Stomach smooth muscle (tissue), 2 donors: ENCODE data around the gene LCT.
"Not testable (repeated sequence)": the region's sequence is repeated elsewhere in the genome, so short reads cannot be mapped to it uniquely, and the experiment has no call there.

ENCODE experiments used
- H3K27ac ChIP-seq: one replicate; pipeline ENCODE4 v1.7.0; 2013; ENCODE audit warnings: mild to moderate bottlenecking, low read length, inconsistent platforms
- H3K27me3 ChIP-seq, 2 donors: one replicate each; pipeline ENCODE4 v1.7.0; 2013; ENCODE audit warnings: low read length in 2 of 2; ENCODE audit not compliant: insufficient read depth in 2 of 2, control insufficient read depth in 1 of 2
- H3K36me3 ChIP-seq, 2 donors: one replicate each; pipeline ENCODE4 v1.7.0; 2013; ENCODE audit warnings: low read length in 2 of 2; ENCODE audit not compliant: control insufficient read depth in 2 of 2, insufficient read depth in 2 of 2
- H3K4me1 ChIP-seq: one replicate; pipeline ENCODE4 v1.7.0; 2013; ENCODE audit warnings: low read length; ENCODE audit not compliant: control insufficient read depth, insufficient read depth
- H3K4me3 ChIP-seq, 2 donors: one replicate each; pipeline ENCODE4 v1.7.0; 2013; ENCODE audit warnings: low read length in 2 of 2
- H3K9ac ChIP-seq, 2 donors: one replicate each; pipeline ENCODE4 v1.7.0; 2013; ENCODE audit warnings: low read length in 2 of 2, mild to moderate bottlenecking in 1 of 2
- H3K9me3 ChIP-seq, 2 donors: one replicate each; pipeline ENCODE4 v1.7.0; 2013; ENCODE audit warnings: low read length in 2 of 2; ENCODE audit not compliant: control insufficient read depth in 2 of 2
- donor health status: healthy.
- donor health status: Pancreatic carcinoma.

The LCT gene

GRCh38 chr2:135836596-135837270 lies at the start of gene LCT:
LCT (minus strand) TSS chr2:135837184; CDS start chr2:135837169, 15 bp downstream.
- H3K4me1 ChIP-seq: no peaks in the 10 kb centered on the region

GRCh38 chr2:135885709-135886108 lies 48.7 kb upstream of the LCT start:
- H3K9ac ChIP-seq: no peak overlapping the region
- H3K4me3 ChIP-seq: no peak overlapping the region
- no peaks in the 10 kb centered on the region for H3K27me3 ChIP-seq
- no peaks in the 10 kb centered on the region for H3K9me3 ChIP-seq
- H3K27ac ChIP-seq: no peak overlapping the region
- no peaks in the 10 kb centered on the region for H3K4me1 ChIP-seq
- no peaks in the 10 kb centered on the region for H3K36me3 ChIP-seq

More at GRCh38 chr2:135836596-135837270, at the start of gene LCT:
- H3K27ac ChIP-seq: no peak within 1 kb of the TSS
- H3K4me3 ChIP-seq: no peak within 1 kb of the TSS
- no peaks in the 10 kb centered on the region for H3K36me3 ChIP-seq
- no peaks in the 10 kb centered on the region for H3K27me3 ChIP-seq
- no peak within 1 kb of the TSS for H3K9ac ChIP-seq
- H3K9me3 ChIP-seq: no peaks in the 10 kb centered on the region

GRCh38 chr2:135882415-135882814 lies 45.4 kb upstream of the LCT start:
- Histone ChIP-seq H3K27me3 (no peaks in the 10 kb centered on the region), H3K36me3 (no peaks in the 10 kb centered on the region), H3K4me1 (no peaks in the 10 kb centered on the region), H3K9me3 (no peaks in the 10 kb centered on the region), H3K9ac (no peak overlapping the region), H3K27ac (no peak overlapping the region), H3K4me3 (no peak overlapping the region)

- not testable (repeated sequence) for H3K27ac ChIP-seq, H3K9me3 ChIP-seq, H3K4me1 ChIP-seq, H3K36me3 ChIP-seq, H3K27me3 ChIP-seq
- Histone ChIP-seq H3K9ac (peak overlapping the region in 1 of 2 donors; percentile 21), H3K4me3 (peak overlapping the region; percentile 74 to 81)
Observed at GRCh38 chr2:135876770-135877169, 39.8 kb upstream of the LCT start.

GRCh38 chr2:135876066-135876711 lies 39.2 kb upstream of the LCT start, which contains the start of gene MCM6:
MCM6 (minus strand) TSS chr2:135876443; CDS start chr2:135876365, 78 bp downstream.
- Histone ChIP-seq H3K27me3 (no peaks in the 10 kb centered on the region), H3K9me3 (no peaks in the 10 kb centered on the region), H3K9ac (peak within 1 kb of the TSS; percentile 66 to 75), H3K27ac (peak within 1 kb of the TSS; percentile 74), H3K4me3 (peak within 1 kb of the TSS; percentile 74 to 81), H3K36me3 (peaks cover under 1 to 2% of the 10 kb centered on the region in 2 donors), H3K4me1 (peaks cover 6% of the 10 kb centered on the region)

- Histone ChIP-seq H3K9ac (peak overlapping the region; percentile 66 to 75), H3K36me3 (peaks cover 2 to 5% of the 10 kb centered on the region in 2 donors), H3K4me3 (peak overlapping the region; percentile 74 to 81), H3K27ac (peak overlapping the region; percentile 74), H3K4me1 (peaks cover 6% of the 10 kb centered on the region), H3K27me3 (no peaks in the 10 kb centered on the region), H3K9me3 (no peaks in the 10 kb centered on the region)
Observed at GRCh38 chr2:135875491-135876065, 38.6 kb upstream of the LCT start.

- H3K4me3 ChIP-seq: peak overlapping the region in 1 of 2 donors; percentile 81
- H3K27me3 ChIP-seq: no peaks in the 10 kb centered on the region
- H3K9ac ChIP-seq: peak overlapping the region in 1 of 2 donors; percentile 13
- peaks cover 2 to 5% of the 10 kb centered on the region in 2 donors for H3K36me3 ChIP-seq
- H3K27ac ChIP-seq: no peak overlapping the region
- peaks cover 6% of the 10 kb centered on the region for H3K4me1 ChIP-seq
- H3K9me3 ChIP-seq: no peaks in the 10 kb centered on the region
Observed at GRCh38 chr2:135874777-135875365, 37.9 kb upstream of the LCT start.

- peaks cover 18% of the 10 kb centered on the region in 2 donors for H3K36me3 ChIP-seq
- H3K9me3 ChIP-seq: no peaks in the 10 kb centered on the region
- H3K27ac ChIP-seq: no peak overlapping the region
Observed at GRCh38 chr2:135870571-135870970, 33.6 kb upstream of the LCT start.

GRCh38 chr2:135863233-135863632 lies 26.2 kb upstream of the LCT start:
- Histone ChIP-seq H3K4me1 (no peaks in the 10 kb centered on the region), H3K4me3 (no peak overlapping the region), H3K36me3 (peaks cover 20 to 26% of the 10 kb centered on the region in 2 donors), H3K27ac (no peak overlapping the region), H3K27me3 (no peaks in the 10 kb centered on the region), H3K9me3 (no peaks in the 10 kb centered on the region), H3K9ac (no peak overlapping the region)

More at GRCh38 chr2:135870571-135870970, 33.6 kb upstream of the LCT start:
- no peaks in the 10 kb centered on the region for H3K27me3 ChIP-seq
- H3K4me1 ChIP-seq: peaks cover 6% of the 10 kb centered on the region
- no peak overlapping the region for H3K9ac ChIP-seq
- H3K4me3 ChIP-seq: no peak overlapping the region

GRCh38 chr2:135862718-135863117 lies 25.7 kb upstream of the LCT start:
- no peak overlapping the region for H3K9ac ChIP-seq
- H3K9me3 ChIP-seq: no peaks in the 10 kb centered on the region

More at GRCh38 chr2:135862718-135863117, 25.7 kb upstream of the LCT start:
- Histone ChIP-seq H3K4me3 (no peak overlapping the region), H3K4me1 (no peaks in the 10 kb centered on the region), H3K27me3 (no peaks in the 10 kb centered on the region), H3K36me3 (peaks cover 22 to 23% of the 10 kb centered on the region in 2 donors), H3K27ac (no peak overlapping the region)
